NK-92 (cell line): Measurements from ENCODE around the gene SLC4A5.
A peak's percentile ranks its signal among the peaks of the same experiment; 100 is the strongest.
"Not testable (repeated sequence)": the region's sequence is repeated elsewhere in the genome, so short reads cannot be mapped to it uniquely, and the experiment has no call there.

Source experiments
- DNase-seq: peaks from one replicate; lab custom pipeline; 2025; ENCODE audit not compliant: unreplicated experiment; lab: John Stamatoyannopoulos, UW

Gene SLC4A5

GRCh38 chr2:74201596-74201995, 141.6 kb downstream of the SLC4A5 start:
- no peak for DNase-seq

GRCh38 chr2:74201196-74201595, 142.0 kb downstream of the SLC4A5 start:
- DNase-seq, result no peak

DNA sequence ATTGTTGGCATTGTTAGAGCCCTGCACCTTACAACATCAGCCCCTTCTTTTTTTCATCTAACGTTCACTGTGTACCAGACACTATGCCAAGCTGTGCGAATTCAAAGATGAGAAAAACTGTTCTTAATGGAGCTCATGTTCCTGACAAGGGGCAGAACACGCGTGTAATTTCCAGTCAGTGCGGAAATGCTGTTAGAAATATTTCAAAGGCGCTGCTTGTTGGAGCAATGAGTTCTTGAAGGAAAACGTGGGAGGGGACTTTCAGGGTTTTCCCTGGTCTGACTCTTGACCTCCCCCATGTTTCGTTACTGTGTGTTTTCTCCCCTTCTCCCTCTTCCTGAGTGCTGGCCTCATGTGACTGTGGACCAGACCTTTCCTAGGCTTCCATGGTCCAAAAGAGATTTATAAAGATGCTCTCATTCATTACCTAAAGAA, 143.3 kb downstream of the SLC4A5 start:
- DNase-seq, result no peak

GRCh38 chr2:74199275-74199701, 143.9 kb downstream of the SLC4A5 start:
- no peak for DNase-seq

- DNase-seq, result peak; percentile 41
These were observed 144.5 kb downstream of the SLC4A5 start, which contains the start of gene MTHFD2 for GRCh38 chr2:74198461-74199274. Gene MTHFD2 (plus strand): TSS chr2:74198615. CDS start chr2:74198642, 27 bp downstream.

- no peak for DNase-seq
These were observed 145.2 kb downstream of the SLC4A5 start for GRCh38 chr2:74198023-74198460.

GRCh38 chr2:74197049-74197448, 146.2 kb downstream of the SLC4A5 start:
- no peak for DNase-seq

DNA sequence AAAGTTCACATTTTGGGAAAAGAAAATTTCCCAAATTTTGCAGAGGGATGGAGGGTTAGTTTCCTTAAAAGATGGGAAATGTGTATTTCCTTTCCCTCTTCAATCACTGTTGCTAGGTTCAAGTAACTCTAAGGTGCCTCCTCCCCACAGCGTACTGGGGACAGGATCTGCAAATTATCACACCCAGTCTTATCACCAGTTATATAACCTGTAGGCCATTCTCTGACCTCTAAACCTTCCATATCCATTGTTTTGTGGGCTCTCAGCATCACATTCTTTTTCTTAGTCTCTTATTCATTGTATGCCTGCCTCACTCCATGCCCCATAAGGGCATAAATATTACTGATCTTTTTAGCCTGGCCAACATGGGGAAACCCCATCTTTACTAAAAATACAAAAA, 148.4 kb downstream of the SLC4A5 start:
- no peak for DNase-seq

GRCh38 chr2:74191596-74192380, 151.4 kb downstream of the SLC4A5 start:
- no peak for DNase-seq

DNA sequence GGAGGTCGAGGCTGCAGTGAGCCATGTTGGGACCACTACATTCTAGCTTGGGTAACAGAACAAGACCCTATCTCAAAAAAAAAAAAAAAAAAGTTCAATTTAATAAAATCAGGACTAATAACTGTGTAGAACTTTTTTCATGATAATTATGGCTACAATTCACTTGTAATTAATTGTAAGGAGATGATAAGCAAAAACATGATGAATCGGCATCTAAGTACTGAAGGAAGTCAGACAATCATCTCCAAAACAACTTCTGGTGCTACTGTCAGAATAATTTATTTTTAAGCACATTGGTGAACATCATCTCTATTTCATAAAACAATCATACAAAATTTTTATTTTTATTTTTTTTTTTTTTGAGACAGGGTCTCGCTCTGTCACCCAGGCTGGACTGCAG, 154.5 kb downstream of the SLC4A5 start:
- DNase-seq, result no peak

DNA sequence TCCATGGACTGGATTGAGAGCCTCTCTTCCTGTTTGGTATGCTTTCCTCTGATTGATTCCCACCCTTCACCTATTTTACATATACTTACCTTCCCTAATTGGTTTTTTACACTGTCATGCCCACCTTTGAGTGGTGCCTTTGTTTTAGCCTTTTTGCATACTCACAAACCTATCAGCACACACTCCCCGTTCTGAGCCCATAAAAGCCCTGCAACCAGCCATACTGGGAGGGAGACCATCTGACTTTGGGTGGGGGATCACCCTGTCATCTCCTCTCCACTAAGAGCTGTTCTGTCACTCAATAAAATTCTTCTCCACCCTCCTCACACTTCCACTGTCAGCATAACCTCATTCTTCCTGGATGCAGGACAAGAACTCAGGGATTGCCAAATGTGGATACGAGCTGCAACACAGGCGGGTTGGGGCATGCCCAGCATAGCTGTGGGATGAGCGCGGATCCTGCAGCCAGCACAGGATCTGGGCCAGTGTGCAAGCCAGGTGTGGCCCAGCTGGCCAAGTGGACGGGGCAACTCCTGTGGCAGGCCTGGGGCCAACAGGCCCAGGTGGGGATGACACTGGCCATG, 155.1 kb downstream of the SLC4A5 start:
- no peak for DNase-seq

DNA sequence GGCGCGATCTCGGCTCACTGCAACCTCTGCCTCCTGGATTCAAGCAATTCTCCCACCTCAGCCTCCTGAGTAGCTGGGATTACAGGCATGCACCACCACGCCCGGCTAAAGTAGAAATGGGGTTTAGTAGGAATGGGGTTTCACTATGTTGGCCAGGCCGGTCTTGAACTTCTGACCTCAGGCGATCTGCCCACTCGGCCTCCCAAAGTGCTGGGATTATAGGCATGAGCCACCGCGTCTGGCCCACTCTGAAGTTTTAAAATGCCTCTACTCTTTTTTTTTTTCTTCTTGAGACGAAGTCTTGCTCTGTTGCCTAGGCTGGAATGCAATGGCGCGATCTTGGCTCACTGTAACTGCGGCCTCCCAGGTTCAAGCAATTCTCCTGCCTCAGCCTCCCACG, 156.5 kb downstream of the SLC4A5 start:
- not testable (repeated sequence) for DNase-seq

- no peak for DNase-seq
These were observed 157.2 kb downstream of the SLC4A5 start for GRCh38 chr2:74186038-74186437.

- no peak for DNase-seq
These were observed 159.3 kb downstream of the SLC4A5 start for GRCh38 chr2:74183878-74184277.

GRCh38 chr2:74181739-74182138, 161.5 kb downstream of the SLC4A5 start:
- no peak for DNase-seq

DNA sequence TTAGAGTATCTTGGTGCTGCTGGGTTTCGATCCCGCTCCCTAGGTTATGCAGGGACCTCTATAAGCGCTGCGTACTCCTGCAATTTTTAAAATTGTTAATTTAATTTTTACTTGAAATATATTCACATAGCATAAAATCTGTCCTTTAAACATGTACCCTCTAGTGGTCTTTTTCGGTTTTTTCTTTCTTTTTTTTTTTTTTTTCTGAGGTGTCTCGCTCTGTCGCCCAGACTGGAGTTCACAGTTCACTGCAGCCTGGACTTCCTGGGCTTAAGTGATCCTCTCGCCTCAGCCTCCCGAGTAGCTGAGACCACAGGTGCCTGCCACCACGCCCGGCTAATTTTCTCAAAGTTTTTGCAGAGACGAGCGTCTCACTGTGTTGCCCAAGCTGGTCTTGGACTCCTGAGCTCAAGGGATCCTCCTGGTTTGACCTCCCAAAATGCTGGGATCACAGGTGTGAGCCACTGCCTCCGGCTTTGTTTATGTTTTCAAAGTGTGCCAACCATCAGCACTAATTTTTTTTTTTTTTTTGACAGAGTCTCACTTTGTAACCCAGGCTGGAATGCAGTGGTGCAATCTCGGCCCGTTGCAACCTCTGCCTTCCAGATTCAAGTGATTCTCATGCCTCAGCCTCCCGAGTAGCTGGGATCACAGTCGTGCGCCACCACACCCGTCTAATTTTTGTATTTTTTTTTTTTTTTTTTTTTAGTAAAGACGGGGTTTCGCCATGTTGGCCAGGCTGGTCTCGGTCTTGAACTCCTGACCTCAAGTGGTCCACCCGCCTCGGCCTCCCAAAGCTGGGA, 164.0 kb downstream of the SLC4A5 start:
- DNase-seq, result no peak

GRCh38 chr2:74178211-74179062, 164.8 kb downstream of the SLC4A5 start, which contains the start of gene MOB1A:
Gene MOB1A (minus strand): TSS chr2:74178879. CDS start chr2:74178674, 205 bp downstream.
- peak; percentile 85 for DNase-seq

DNA sequence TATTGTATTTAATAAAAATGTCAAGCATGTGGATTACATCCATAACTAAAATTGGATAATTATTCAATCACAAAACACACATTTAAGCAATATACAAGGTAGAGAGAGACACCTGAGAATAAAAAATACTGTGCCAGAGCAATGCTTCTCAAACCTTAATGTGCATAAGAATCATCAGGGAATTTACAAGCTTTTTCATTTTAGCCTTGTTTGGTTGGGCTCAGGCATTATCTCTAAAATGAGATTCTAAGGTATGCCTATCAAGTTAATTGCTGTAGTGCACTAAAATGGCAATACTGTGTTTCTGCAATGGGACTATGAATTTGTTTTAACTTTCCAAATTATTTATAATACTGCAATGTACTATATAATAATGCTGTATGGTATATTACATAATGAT, 165.5 kb downstream of the SLC4A5 start:
- DNase-seq, result no peak

- DNase-seq, result no peak
These were observed 168.3 kb downstream of the SLC4A5 start for GRCh38 chr2:74174909-74175308.

DNA sequence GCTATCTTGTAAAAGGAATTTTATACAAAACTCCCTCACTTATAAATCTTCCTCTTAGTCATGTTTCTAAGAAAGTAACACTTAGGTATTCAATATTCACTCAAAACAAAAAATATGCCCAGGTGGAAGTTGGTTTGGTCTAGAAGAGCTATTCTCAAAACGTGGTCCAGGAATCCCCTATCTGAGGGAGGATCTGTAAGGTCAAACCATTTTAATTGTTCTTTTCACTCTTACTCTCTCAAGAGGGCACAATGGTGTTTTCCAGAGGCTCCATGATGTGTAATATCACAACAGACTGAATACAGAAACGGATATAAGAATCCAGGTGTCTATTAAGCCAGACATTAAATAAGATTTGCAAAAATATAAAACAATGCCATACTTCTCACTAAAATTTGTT, 174.5 kb downstream of the SLC4A5 start:
- no peak for DNase-seq
